Sigmoid colon (tissue), 4 donors: ENCODE results near the gene IL31RA.

Source experiments
- CTCF ChIP-seq, 4 experiments: fragments of 450-650 bp in 3 of 4; fragments of 200-600 bp in 1 of 4; IDR thresholded peaks; one replicate each; pipeline ENCODE4 v1.5.1; 2016 to 2019; ENCODE audit warnings: antibody characterized with exemption in 4 of 4, mild to moderate bottlenecking in 3 of 4, moderate library complexity in 2 of 4
- EP300 ChIP-seq, 4 donors: sonication (generic); formaldehyde crosslinking; IDR thresholded peaks; one replicate each; pipeline ENCODE4 v1.6.1; 2017; ENCODE audit warnings: antibody characterized with exemption in 4 of 4

- TF ChIP-seq CTCF (IDR thresholded peaks at IDR 0.05) (no peak), EP300 (IDR thresholded peaks at IDR 0.05) (no peak)
Observed at GRCh38 chr5:55894135-55894534, 43.0 kb downstream of the IL31RA start.
